Pancreas (tissue), 10 donors: ENCODE data around the gene CACNA2D3. TPM values are rescaled to one million over a fixed set of nuclear protein-coding genes. Genes with fewer than 3 reads are reported as not detected.

Source experiments
- ATAC-seq, 4 donors: fragments of 200-7000 bp; cut with Tn5 transposase; one replicate each; pipeline versions ENCODE4 v1.8.0 to v1.9.1; 2020; ENCODE audit warnings: mild to moderate bottlenecking in 4 of 4, moderate library complexity in 4 of 4
- DNase-seq, 6 donors: peaks; one replicate each; pipeline ENCODE4 v3.0.0-alpha.2; 2020
- FAIRE-seq: peaks from 2 replicates; lab custom pipeline; 2012; peaks lifted over from hg19 to GRCh38; lab: Jason Lieb, UNC
- H3K27ac ChIP-seq, 4 donors: fragments of 200-600 bp; sonication (generic); 1 replicate in 3 of 4; 2 replicates in 1 of 4; pipeline versions ENCODE4 v1.5.0 to v1.8.0; 2020
- H3K27me3 ChIP-seq, 4 donors: fragments of 200-600 bp; one replicate each; pipeline ENCODE4 v1.8.0; 2021
- H3K36me3 ChIP-seq, 3 donors: fragments of 200-600 bp; sonication (generic) in 1 of 3; one replicate each; pipeline versions ENCODE4 v1.5.0 to v1.8.0; 2020 to 2021
- H3K4me1 ChIP-seq, 3 donors: fragments of 200-600 bp; one replicate each; pipeline ENCODE4 v1.8.0; 2021
- H3K4me3 ChIP-seq, 4 donors: fragments of 200-600 bp; sonication (generic) in 2 of 4; one replicate each; pipeline versions ENCODE4 v1.5.0 to v1.8.0; 2020 to 2021
- H3K9me3 ChIP-seq, 4 donors: fragments of 200-600 bp; one replicate each; pipeline ENCODE4 v1.8.0; 2021
- CTCF ChIP-seq, 4 donors: fragments of 200-600 bp; sonication (generic) in 3 of 4; IDR thresholded peaks; one replicate each; pipeline versions ENCODE4 v1.5.0 to v1.8.0; 2021; ENCODE audit warnings: antibody characterized with exemption in 4 of 4
- WGBS, 2 donors: extraction: QIAGEN DNeasy Blood & Tissue Kit; methylation state at CpG; one replicate each; pipeline ENCODE4 v1.1.7; 2013; 5-methylcytosine and 5-hydroxymethylcytosine counted together
- intact Hi-C, 3 donors: fragments of 100-400 bp; cut with DNase I; formaldehyde crosslinking; loops; one replicate each; pipeline versions ENCODE4 v1.11.1 to v1.14.2; 2022
- polyA plus RNA-seq, 2 donors: library from polyadenylated mRNA; stranded (reverse); fragments of 200-250 nt; gene quantifications; one replicate each; pipeline ENCODE4 v1.2.3, GENCODE V29; 2013
- total RNA-seq, 6 donors: library from RNA; stranded (reverse); fragmentation: NEBNext Ultra II Directional in 4 of 6; extraction: Animal tissue kit (Norgen Biotek cat#: 25700) in 4 of 6; gene quantifications; one replicate each; pipeline versions ENCODE4 v1.2.1 to v1.2.4, GENCODE V29; 2021 to 2023
- donor health status: healthy with polysubstance abuse.
- donor health status: DM: no; HTN: no; CAD: no; lungs with moderate emphysema.
- donor health status: DM: no; HTN: no; CAD: no.
- donor health status: control.
- donor health status: control.
- donor health status: Bipolar disorder and iron deficiency.
- donor health status: DM: yes; HTN: yes; CAD: no.
- donor health status: DM: no; HTN: no; CAD: no.
- donor health status: DM: no; HTN: no; CAD: no.
- donor health status: DM: yes; HTN: yes; CAD: no.

The CACNA2D3 gene
- total and polyA plus RNA-seq, 8 donors = 0.19 to 0.75 (median 0.37) TPM; not detected in 2

GRCh38 chr3:54133196-54133595, 10.8 kb downstream of the CACNA2D3 start:
- no peak for TF ChIP-seq CTCF (IDR thresholded peaks at IDR 0.05)
- H3K4me3 ChIP-seq = no peak overlapping the region
- intact Hi-C loops = no loop called here
- H3K9me3 ChIP-seq = no peaks in the 10 kb centered on the region
- H3K27me3 ChIP-seq = no peaks in the 10 kb centered on the region
- no peaks in the 10 kb centered on the region for H3K36me3 ChIP-seq
- H3K4me1 ChIP-seq = no peaks in the 10 kb centered on the region
- no peak overlapping the region for H3K27ac ChIP-seq
- ATAC-seq (no peak), FAIRE-seq (no peak), DNase-seq (no peak)
- 59 to 65% methylated on average over 5 of the region's 5 CpGs for WGBS, 2 donors

DNA sequence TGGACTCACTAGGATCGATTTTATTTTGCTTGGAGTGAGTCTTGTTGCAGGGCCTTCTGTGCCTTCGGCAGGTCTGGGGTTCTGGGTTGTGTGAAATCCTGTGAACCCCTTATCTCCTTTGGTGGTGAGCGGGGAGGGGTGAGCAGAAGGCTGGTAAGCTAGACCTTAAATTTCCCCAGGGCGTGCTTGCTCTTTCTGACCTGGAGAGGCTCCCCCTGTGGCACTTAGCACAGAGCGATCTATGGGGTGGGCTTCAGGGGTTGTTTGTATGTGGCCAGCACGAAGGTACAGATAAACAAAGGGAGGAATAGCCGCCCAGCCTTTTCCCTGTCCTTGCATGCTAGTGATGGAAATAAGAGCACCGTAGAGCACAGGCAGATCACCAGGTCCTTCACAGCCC, 11.8 kb downstream of the CACNA2D3 start:
- no peak for TF ChIP-seq CTCF (IDR thresholded peaks at IDR 0.05)
- Histone ChIP-seq H3K4me1 (no peaks in the 10 kb centered on the region), H3K27ac (no peak overlapping the region), H3K27me3 (no peaks in the 10 kb centered on the region), H3K9me3 (no peaks in the 10 kb centered on the region), H3K4me3 (no peak overlapping the region), H3K36me3 (no peaks in the 10 kb centered on the region)
- FAIRE-seq (no peak), DNase-seq (no peak), ATAC-seq (no peak)
- WGBS, 2 donors = 69 to 70% methylated on average over 8 of the region's 8 CpGs
- intact Hi-C loops = no loop called here

DNA sequence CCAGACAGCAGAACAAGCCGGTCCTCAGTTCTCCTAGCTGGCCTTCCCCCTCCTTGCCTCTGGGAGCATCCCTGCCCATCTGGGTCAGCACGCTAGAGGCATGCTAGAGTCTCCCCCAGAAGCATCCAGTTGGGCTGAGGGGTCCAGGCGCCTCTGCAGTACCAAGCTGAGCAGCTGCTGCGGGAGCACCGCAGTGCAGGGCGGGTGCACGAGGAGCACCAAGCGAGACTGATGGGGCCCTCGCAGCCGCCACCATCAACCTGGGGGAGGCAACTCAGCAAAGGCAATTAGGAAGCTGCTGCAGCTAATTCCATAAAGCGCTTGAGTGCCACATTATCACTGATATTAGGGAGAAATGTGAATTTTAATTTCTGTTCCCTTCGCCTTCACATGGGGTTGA, 12.4 kb downstream of the CACNA2D3 start:
- no peak for FAIRE-seq

GRCh38 chr3:54137311-54137710, 15.0 kb downstream of the CACNA2D3 start:
- H3K4me1 ChIP-seq = no peaks in the 10 kb centered on the region
- no peak for ATAC-seq
- H3K36me3 ChIP-seq = no peaks in the 10 kb centered on the region
- H3K4me3 ChIP-seq = no peak overlapping the region
- WGBS, 2 donors = 60 to 68% methylated on average over 5 of the region's 5 CpGs
- no peak for DNase-seq
- no peak for TF ChIP-seq CTCF (IDR thresholded peaks at IDR 0.05)
- intact Hi-C loops = no loop called here
- H3K27me3 ChIP-seq = no peaks in the 10 kb centered on the region
- no peak overlapping the region for H3K27ac ChIP-seq
- FAIRE-seq = no peak
- H3K9me3 ChIP-seq = no peaks in the 10 kb centered on the region

More for the DNA sequence above, 12.4 kb downstream of the CACNA2D3 start:
- intact Hi-C loops = no loop called here
- no peaks in the 10 kb centered on the region for H3K36me3 ChIP-seq
- H3K4me3 ChIP-seq = no peak overlapping the region
- no peak overlapping the region for H3K27ac ChIP-seq
- 81 to 82% methylated on average over 12 of the region's 12 CpGs for WGBS, 2 donors
- H3K9me3 ChIP-seq = no peaks in the 10 kb centered on the region
- DNase-seq (no peak), ATAC-seq (no peak)
- H3K4me1 ChIP-seq = no peaks in the 10 kb centered on the region
- no peaks in the 10 kb centered on the region for H3K27me3 ChIP-seq
- no peak for TF ChIP-seq CTCF (IDR thresholded peaks at IDR 0.05)

GRCh38 chr3:54138937-54139547, 16.7 kb downstream of the CACNA2D3 start:
- Histone ChIP-seq H3K27me3 (no peaks in the 10 kb centered on the region), H3K36me3 (no peaks in the 10 kb centered on the region), H3K4me3 (no peak overlapping the region), H3K9me3 (no peaks in the 10 kb centered on the region), H3K4me1 (no peaks in the 10 kb centered on the region), H3K27ac (no peak overlapping the region)
- TF ChIP-seq CTCF (IDR thresholded peaks at IDR 0.05) = no peak
- no peak for FAIRE-seq
- no peak for ATAC-seq
- intact Hi-C loops = no loop called here
- no peak for DNase-seq
- 40 to 41% methylated on average over 9 of the region's 9 CpGs for WGBS, 2 donors
